GM21526 (cell line): ENCODE measurements around the gene NACA2.
"Not testable (repeated sequence)": the region's sequence is repeated elsewhere in the genome, so short reads cannot be mapped to it uniquely, and the experiment has no call there.

ENCODE experiments used
- ATAC-seq: cut with Tn5 transposase; IDR thresholded peaks from one replicate; pipeline ENCODE4 v1.9.1; 2021; ENCODE audit warnings: moderate library complexity; ENCODE audit not compliant: unreplicated experiment, low FRiP score

The NACA2 gene

GRCh38 chr17:61601297-61601696 lies 10.3 kb upstream of the NACA2 start:
- ATAC-seq, result no peak

GRCh38 chr17:61600621-61601020 lies 9.6 kb upstream of the NACA2 start:
- no peak for ATAC-seq

GRCh38 chr17:61599608-61600007 lies 8.6 kb upstream of the NACA2 start:
- ATAC-seq, result no peak

GRCh38 chr17:61598014-61598413 lies 7.0 kb upstream of the NACA2 start:
- no peak for ATAC-seq

GRCh38 chr17:61597607-61598006 lies 6.6 kb upstream of the NACA2 start:
- ATAC-seq, result no peak

GRCh38 chr17:61595418-61596186 lies 4.6 kb upstream of the NACA2 start:
- no peak for ATAC-seq

- no peak for ATAC-seq
These were observed 3.3 kb upstream of the NACA2 start for GRCh38 chr17:61594294-61594825.

GRCh38 chr17:61593426-61593825 lies 2.4 kb upstream of the NACA2 start:
- no peak for ATAC-seq

- ATAC-seq, result no peak
These were observed 911 bp upstream of the NACA2 start for GRCh38 chr17:61591930-61592329.

- ATAC-seq, result no peak
These were observed 1.0 kb downstream of the NACA2 start for GRCh38 chr17:61589990-61590389.

GRCh38 chr17:61587807-61588660 lies 3.0 kb downstream of the NACA2 start:
- ATAC-seq, result no peak

GRCh38 chr17:61587242-61587641 lies 3.8 kb downstream of the NACA2 start:
- ATAC-seq, result no peak

- ATAC-seq, result not testable (repeated sequence)
These were observed 4.4 kb downstream of the NACA2 start for GRCh38 chr17:61586622-61587021.

GRCh38 chr17:61586031-61586566 lies 4.9 kb downstream of the NACA2 start:
- ATAC-seq, result no peak

GRCh38 chr17:61584866-61585265 lies 6.2 kb downstream of the NACA2 start:
- ATAC-seq, result no peak

GRCh38 chr17:61584266-61584665 lies 6.8 kb downstream of the NACA2 start:
- no peak for ATAC-seq

- ATAC-seq, result no peak
These were observed 7.3 kb downstream of the NACA2 start for GRCh38 chr17:61583660-61584264.

- ATAC-seq, result no peak
These were observed 7.8 kb downstream of the NACA2 start for GRCh38 chr17:61583242-61583641.

- ATAC-seq, result no peak
These were observed 8.4 kb downstream of the NACA2 start for GRCh38 chr17:61582593-61582992.

- no peak for ATAC-seq
These were observed 9.2 kb downstream of the NACA2 start for GRCh38 chr17:61581611-61582349.
